Activated naive CD4-positive, alpha-beta T cell treated with Interleukin-2 at 50 U/mL for 16 hours (primary cell): Measurements from ENCODE around the gene FRMD8.
"Not testable (repeated sequence)": the region's sequence is repeated elsewhere in the genome, so short reads cannot be mapped to it uniquely, and the experiment has no call there.

Experiments used
- DNase-seq: peaks from one replicate; pipeline ENCODE4 v3.0.0-alpha.2; 2020

The FRMD8 gene

DNA sequence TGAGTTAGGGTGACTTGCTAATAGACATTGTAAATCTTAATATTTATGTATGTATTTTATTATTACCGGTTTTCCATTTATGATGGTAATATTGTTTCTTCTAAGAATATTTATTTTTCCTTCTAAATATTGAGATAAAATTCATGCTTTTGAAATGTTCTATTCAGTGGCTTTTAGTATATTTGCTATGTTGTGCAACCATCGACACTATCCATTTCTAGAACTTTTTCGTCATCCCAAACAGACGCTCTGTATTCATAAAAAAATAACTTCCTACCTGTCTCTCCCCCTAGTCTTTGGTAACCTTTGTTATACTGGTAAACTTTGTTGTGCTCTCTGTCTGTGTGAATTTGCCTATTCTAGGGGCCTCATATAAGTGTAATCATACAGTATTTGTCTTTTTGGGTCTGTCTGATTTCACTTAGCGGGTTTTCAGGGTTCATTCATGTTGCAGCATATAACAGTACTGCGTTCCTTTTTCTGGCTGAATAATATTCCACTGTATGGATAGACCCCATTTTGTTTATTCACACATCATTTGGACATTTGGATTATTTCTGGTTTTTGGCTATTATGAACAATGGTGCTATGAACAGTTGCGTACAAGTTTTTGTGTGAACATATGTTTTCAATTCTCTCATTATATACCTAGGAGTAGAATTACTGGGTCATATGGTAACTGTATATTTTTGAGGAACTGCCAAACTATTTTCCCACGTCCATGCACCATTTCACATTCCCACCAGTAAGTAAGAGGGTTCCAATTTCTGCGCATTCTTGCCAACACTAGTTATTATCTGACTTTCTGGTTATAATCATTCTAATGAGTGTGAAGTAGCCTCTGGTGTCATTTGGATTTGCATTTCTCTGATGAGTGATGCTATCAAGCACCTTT is 52.1 kb downstream of the FRMD8 start:
- DNase-seq = no peak

DNA sequence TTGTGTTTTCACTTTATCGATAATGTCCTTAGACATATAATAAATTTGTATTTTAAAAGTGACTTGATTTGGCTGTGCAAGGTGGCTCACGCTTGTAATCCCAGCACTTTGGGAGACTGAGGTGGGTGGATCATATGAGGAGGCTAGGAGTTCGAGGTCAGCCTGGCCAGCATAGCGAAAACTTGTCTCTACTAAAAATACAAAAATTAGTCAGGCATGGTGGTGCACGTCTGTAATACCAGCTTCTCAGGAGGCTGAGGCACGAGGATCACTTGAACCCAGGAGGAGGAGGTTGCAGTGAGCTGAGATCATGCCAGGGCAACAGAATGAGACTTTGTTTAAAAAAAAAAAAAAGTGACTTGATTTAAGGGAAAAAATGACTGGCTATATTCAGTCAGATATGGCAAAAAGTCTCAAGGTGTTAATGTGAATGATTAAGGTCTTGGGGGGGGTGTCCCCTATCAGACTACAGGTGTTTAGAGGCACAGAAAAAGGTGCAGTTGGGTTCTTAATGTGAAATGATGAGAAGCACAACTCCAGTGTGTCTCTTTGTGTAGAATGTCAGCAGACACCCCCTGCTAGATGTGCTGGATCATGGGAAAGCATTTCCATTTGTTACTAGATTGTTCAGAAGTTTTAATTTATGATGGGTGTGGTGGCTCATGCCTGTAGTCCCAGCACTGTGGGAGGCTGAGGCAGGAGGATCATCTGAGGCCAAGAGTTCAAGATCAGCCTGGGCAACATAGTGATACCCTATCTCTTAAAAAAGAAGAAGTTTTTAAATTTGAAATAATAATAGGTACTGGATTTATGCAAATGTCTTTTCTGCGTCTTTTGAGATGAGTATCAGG is 53.1 kb downstream of the FRMD8 start:
- DNase-seq = no peak

DNA sequence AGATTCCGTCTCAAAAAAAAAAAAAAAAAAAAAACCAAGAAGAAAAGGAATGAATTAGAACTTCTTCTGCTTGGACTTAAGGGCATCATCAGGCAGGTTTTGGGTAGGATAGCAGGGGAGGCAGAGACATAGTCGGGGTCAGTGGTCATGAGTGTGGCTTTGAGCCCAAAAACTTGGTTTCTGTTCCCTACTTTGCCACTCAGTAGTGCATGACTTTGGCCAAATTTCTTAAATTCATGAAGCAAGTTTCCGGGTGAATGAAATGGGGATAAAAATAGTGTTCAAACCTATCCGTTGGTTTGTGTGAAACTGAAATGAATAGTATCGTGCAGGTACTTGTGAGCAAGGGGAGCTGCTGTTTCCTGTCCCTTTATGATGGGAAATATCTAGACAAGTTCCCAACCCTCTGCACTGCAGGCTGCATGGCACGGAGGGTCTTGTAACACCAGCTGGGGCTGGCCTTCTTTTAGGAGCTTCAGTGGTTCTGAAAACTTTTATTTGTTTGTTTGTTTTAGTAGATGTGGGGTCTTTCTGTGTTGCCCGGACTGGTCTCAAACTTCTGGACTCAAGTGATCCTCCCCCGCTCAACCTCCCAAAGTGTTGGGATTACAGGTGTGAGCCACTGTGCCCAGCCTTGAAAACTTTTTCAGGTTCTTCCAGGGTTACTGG is 54.5 kb downstream of the FRMD8 start:
- no peak for DNase-seq

DNA sequence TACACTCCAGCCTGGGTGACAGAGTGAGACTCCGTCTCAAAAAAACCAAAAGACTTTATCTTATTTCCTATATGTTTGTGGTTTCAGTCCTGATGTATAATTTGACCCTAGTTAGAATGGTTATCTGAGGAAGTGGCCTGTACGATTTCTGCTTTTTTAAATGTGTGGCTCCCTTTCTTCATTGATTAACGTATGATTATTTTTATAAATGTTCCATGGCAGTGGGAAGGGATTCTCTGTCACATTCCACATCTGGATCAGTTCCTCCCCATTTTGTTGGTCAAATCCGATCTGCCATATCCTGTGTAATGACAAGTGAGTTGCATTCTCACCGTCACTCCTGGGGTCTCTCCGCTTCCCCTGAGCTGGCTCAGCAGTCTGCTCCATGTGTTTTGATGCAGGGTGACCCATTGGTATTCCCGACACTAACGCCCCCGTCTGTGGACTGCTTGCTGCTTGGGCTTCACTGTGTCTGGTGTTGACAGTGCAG is 56.5 kb downstream of the FRMD8 start:
- no peak for DNase-seq

DNA sequence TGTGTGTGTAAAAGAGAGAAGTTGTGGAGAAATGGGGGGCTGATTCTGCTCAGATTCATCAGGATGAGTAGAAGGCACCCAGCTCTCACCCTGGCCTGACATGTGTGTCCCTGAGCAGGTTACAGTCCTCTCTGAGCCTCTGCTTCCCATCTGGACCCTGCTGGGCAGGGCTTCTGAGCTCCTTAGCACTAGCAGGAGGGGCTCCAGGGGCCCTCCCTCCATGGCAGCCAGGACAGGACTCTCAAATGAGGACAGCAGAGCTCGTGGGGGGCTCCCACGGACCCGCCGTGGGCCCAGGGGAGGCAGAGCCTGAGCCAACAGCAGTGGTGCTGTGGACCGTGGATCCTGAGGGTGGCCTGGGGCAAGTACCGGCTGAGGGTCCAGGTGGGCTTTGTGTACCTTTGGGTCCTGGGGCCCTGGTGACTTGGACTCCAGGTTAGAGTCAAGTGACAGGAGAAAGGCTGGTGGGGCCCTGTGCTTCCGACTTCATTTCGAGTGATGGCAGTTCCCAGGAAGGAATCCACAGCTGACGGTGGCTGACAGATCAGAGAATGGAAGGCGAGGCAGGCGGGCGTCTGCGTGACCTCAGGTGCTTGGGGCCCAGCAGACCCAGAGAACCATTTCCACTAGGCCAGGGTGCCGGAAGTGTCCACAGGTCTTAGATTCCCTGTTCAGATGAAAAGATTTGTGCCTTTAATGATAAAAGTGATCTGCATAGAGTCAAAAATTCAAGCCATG is 58.0 kb downstream of the FRMD8 start:
- no peak for DNase-seq

DNA sequence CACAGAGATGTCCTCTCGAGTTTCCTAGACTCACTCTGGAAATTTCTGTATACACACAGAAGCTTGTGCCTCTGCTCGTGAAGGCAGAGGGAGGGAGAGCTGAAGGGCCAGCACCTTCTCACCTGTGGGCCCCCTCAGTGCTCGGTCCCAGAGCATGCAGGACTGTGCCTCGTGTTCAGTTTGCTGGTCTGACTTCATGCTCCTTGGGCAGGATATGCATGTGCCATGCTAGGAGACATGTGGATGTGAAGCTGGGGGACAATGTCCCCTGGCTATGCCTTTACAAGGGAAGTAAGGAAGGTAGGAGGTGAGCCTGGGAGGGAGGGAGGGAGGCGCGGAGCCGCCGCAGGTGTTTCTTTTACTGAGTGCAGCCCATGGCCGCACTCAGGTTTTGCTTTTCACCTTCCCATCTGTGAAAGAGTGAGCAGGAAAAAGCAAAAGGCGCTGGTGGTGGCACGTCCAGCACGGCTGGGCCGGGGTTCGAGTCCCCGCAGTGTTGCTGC is 58.7 kb downstream of the FRMD8 start:
- DNase-seq = no peak

DNA sequence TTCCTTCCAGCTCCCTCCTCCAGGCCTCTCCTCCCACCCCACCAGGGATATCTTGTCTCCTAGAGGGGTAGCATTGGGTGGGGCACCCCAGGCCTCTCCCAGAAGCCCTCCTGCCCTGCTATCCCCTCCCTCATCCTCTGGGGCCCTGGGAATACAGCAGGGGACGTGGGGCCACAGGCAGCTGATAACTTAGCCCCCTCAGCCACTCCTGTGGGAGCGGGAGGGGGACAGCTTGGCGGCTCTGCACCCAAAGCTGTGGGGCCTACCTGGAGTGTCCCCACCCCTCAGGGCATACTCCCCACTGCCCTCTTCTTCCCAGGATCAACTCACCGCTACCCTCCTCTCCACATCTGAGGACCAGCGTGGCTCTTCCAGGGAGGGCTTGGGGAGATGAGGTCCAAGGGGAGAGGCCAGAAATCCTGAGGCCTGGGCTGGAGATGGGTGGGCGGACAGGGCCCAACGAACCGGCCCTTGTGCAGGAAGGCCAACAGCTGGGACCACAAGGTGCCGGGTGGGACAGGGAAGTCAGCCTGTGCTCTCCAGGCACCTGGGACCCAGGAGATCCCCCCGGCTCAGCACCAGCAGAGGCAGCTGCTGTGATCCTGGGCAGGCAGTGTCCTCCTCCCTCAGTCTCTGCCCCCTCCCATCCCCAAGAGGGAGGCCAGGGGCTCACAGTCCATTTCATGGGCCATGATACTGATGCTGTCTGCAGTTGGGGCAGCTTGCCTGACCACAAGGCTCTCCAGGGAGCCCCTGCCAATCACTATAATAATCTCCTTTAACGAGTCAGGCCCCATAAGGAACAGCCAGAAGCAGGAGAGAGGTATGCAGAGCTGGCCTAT is 59.4 kb downstream of the FRMD8 start:
- DNase-seq = no peak

DNA sequence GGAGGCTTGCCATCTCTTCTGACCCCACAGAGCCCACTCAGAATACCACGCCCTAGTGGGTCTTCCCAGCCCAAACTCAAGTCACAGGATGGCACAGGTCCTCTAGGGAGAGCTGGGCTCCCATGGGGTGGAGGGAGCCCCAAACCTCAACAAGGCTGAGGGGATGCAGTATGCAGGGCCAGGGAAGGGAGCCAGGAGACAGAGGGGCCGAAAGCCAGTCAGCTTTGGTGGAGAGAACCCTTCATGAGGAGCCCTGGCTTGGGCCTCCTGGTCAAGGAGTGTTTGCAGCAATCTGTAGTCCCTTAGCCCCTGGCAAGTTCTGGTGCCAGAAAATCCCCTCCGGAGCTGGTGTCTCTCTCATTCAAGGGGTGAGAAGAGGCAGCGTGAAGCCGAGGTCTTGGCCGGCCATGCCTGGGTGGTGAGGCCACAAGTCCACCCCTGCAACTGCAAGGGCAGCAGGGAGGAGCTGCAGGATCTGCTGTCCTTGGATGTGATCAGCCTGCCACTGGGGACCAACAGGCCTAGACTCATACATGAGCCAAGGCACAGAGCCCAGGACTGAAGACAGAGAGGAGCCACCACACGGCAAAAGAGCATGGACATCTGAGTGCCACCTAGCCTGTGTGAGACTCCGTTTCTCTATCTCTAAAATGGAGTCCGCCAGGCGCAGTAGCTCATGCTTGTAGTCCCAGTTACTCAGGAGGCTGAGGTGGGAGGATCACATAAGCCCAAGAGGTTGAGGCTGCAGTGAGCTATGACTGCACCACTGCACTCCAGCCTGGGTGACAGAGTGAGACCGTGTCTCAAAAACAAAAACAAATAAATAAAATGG is 60.2 kb downstream of the FRMD8 start:
- DNase-seq = no peak

DNA sequence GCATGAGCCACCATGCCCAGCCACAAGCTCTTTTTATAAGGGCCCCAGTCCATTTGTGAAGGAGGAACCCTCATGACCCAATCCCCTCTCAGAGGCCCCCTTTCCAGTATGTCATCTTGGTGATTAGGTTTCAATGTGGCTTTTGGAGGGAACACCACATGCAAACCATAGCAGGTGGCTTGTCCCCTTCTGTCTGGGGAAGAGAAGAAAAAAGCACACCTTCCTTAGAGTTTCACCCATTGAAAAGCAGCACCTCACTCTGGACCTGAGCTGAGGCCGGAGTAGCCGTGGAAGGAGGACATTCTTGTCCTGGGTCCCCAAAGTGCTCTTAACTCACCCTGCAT is 61.6 kb downstream of the FRMD8 start:
- no peak for DNase-seq

DNA sequence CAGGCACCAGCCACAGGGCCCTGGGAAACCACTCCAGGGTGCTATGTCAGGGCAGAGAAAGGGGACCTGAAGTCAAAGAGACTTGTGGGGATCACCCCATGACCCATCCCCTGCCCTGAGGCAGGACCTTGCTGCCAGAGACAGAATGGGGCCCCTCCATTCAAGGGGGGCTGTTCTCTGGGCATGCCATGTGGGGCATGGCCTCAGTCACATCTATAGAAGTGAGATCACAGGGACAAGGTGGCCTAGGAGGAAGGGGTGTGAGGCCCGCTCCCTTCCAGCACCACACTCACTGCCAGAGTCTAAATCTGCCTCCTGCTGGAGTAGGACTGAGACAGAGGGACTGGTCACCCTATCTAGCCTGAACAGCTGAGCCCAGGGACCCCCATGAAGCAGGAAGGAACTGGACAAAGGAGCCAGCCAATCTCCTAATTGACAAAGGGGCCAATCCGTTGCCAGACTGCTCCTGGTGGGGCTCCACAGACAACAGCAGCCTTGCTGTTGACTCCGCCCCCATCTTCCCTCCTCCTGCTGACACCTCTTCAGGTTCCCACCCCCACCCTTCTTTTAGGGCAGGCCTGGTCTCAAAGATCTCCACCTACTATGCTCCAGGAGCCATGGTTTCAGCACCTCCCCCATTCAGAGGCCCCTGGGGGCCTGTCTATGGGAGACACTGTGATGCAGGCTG is 62.1 kb downstream of the FRMD8 start:
- DNase-seq = no peak

DNA sequence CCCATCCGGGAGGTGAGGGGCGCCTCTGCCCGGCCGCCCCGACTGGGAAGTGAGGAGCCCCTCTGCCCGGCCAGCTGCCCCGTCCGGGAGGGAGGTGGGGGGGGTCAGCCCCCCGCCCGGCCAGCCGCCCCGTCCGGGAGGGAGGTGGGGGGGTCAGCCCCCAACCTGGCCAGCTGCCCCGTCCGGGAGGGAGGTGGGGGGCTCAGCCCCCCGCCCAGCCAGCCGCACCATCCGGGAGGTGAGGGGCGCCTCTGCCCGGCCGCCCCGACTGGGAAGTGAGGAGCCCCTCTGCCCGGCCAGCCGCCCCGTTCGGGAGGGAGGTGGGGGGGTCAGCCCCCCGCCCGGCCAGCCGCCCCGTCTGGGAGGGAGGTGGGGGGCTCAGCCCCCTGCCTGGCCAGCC is 64.9 kb downstream of the FRMD8 start:
- DNase-seq = not testable (repeated sequence)

DNA sequence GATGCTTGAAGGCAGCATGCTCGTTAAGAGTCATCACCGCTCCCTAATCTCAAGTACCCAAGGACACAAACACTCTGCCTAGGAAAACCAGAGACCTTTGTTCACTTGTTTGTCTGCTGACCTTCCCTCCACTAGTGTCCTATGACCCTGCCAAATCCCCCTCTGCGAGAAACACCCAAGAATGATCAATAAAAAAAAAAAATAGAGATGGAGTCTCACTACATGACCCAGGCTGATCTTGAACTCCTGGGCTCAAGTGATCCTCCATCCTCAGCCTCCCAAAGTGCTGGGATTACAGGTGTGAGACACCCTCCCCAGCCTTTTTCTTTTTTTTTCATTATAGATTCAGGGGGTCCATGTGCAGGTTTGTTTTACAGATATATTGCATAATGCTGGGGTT is 65.8 kb downstream of the FRMD8 start:
- not testable (repeated sequence) for DNase-seq

DNA sequence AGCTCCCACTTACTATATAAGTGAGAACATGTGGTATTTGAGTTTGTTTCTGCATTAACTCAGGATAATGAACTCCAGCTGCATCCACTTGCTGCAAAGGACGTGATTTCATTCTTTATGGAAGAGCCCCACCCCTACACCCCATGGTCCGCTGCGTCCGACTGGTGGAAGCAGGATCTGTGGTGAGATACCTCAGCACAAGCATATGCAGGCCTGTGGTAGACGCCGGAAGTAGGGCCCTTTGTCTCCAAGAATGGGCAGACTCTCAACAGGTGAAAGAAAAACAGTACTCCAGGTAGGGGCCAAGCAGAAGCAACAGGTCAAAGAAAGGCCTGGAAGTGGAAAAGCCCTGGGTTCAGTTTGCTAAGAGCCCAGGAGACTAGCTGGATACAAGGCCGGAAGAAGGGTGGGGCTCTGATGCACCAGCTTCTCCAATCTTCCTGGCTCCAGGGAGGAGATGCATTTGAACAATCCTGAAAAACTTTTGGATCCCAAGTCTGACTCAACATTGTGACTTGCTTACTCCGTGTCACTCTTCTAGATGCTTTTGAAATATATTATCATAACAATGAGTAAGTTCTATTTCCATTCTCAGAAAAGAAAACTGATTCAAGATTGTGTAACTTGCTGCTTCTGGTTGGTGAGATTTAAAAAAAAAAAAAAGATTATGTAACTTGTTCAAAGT is 66.5 kb downstream of the FRMD8 start:
- no peak for DNase-seq

DNA sequence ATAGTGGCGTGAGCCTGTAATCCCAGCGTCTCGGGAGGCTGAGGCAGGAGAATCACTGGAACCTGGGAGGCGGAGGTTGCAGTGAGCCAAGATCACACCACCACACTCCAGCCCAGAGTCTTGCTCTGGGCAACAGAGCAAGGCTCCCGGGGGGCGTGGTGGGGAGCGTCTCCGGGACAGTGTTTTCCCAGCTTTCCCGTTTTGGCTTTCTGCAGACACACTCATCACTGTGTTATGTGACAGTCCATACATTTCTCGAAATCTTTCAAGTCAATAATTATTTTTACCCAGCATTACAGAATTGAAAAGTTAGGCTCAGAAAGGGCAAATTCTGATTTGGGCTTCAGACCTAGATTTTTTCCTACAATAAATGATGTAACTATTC is 67.9 kb downstream of the FRMD8 start:
- no peak for DNase-seq

DNA sequence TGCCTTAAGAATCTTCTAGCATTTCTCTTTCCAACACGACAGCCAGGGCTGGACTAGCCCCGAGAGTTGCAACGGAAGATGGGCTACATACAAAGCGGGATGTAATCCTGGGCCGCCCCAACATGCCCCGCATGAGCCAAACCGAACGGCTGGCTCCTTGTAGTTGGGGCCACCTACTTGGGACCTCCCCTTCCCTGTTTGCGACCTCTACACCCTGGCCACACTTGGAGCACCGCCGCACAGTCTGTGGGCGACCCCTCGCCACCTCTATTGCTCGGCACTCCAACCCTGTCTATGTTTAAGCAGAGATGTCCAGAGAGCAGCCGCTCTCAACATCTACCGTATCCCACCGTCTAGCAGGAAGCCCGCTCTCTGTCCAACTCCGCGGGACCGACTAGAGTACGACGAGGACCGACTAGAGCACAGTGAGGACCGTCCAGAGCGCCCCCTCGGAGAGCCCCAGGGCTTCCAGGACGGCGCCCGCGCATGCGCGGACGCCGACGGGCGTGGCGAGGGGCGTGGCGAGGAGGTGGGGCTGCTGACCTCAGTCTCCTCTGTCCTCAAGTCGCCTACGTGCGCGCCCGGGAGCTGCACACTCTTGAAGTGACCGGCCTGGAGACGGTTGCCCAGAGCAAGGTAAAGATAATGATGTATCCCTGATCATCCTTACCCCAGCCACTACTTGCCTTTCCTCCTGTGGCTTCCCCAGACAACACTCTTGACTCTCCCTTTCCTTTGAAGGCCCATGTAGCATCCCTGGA is 68.4 kb downstream of the FRMD8 start:
- DNase-seq = peak; percentile 86

DNA sequence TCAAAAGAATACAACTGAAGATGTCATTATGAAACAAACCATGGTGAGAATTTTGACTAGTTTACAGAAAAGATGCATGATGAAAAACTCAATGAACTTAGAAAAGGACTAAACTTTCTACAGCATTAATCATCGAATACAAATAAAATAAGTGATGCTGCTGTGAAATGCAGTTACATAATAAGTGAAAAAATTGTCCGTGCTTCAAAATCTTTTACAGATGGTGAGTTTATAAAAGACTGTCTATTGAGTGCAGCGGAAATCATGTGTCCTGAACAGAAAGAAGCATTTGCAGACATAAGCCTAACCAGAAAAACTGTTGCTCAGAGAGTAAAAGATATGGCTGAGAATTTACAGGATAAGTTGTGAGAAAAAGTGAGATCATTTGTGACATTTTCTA is 70.0 kb downstream of the FRMD8 start:
- DNase-seq = no peak

DNA sequence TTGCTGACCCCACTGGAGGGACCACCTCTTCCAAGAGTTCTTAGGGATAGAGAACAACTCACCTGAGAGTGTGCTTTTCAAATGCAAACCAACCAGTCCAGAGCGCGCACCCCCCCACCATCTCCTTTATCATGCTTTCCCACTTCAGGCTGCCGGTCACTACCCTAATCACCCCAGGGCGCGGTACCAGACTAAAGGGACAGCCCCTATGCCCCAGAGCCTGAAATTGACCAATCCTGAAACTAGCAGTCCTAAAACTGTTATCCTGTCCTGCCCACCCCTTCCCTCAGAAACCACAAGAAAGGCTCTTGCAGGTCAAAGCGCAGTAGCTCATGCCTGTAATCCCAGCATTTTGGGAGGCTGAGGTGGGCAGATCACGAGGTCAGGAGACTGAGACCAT is 73.1 kb downstream of the FRMD8 start:
- DNase-seq = no peak
